Endothelial cell of umbilical vein (primary cell): ENCODE measurements around the gene NEU4. TPM values are rescaled to one million over a fixed set of nuclear protein-coding genes. Genes with fewer than 3 reads are reported as not detected.
"Not testable (repeated sequence)": the region's sequence is repeated elsewhere in the genome, so short reads cannot be mapped to it uniquely, and the experiment has no call there.

Experiments used
- BruUV-seq: library from RNA; stranded (reverse); fragments of 400-500 nt; replicated peaks from 2 replicates; lab custom pipeline; 2021; lab: Mats Ljungman, UMichigan
- CTCF ChIA-PET: fragments of 300-600, 350-600 bp; sonication (Branson Sonifier 250); formaldehyde crosslinking; loops from one replicate; lab custom pipeline; 2021; ENCODE audit warnings: antibody characterized with exemption, inconsistent platforms; lab: Charles Lee
- POLR2A ChIA-PET: fragments of 300-600, 350-600 bp; sonication (Branson Sonifier 250); formaldehyde crosslinking; loops from one replicate; lab custom pipeline; 2021; ENCODE audit warnings: antibody characterized with exemption, inconsistent platforms; lab: Charles Lee
- DNase-seq: peaks from one replicate; pipeline ENCODE4 v3.0.0-alpha.2; 2011; ENCODE audit warnings: low read depth, low spot score
- FAIRE-seq: peaks from 2 replicates; lab custom pipeline; 2011; peaks lifted over from hg19 to GRCh38; lab: Jason Lieb, UNC
- H2AFZ ChIP-seq: 2 replicates; pipeline ENCODE4 v1.6.0; 2012; ENCODE audit warnings: low read depth, low read length, control low read depth, inconsistent platforms
- H3K27ac ChIP-seq: 2 replicates; pipeline ENCODE4 v1.5.1; 2011; ENCODE audit warnings: low read depth, mild to moderate bottlenecking, control low read depth, low read length, moderate library complexity; ENCODE audit not compliant: insufficient read depth
- H3K27me3 ChIP-seq, 2 experiments: 2 replicates each; pipeline versions ENCODE4 v1.6.0 to v1.6.1; 2011; ENCODE audit warnings: low read length in 2 of 2, mixed read lengths in 1 of 2; ENCODE audit not compliant: control insufficient read depth in 2 of 2, insufficient read depth in 2 of 2
- H3K36me3 ChIP-seq, 2 experiments: 2 replicates in 1 of 2; 3 replicates in 1 of 2; pipeline ENCODE4 v1.5.1; 2011; ENCODE audit warnings: low read length in 2 of 2, mild to moderate bottlenecking in 1 of 2, moderate library complexity in 1 of 2; ENCODE audit not compliant: control insufficient read depth in 2 of 2, insufficient read depth in 2 of 2; ENCODE audit errors: extremely low read depth in 1 of 2
- H3K4me1 ChIP-seq: 3 replicates; pipeline ENCODE4 v1.5.1; 2011; ENCODE audit warnings: mild to moderate bottlenecking, low read length; ENCODE audit not compliant: control insufficient read depth, insufficient read depth; ENCODE audit errors: extremely low read depth
- H3K4me2 ChIP-seq: 2 replicates; pipeline ENCODE4 v1.6.1; 2011; ENCODE audit warnings: low read length, control low read depth, mixed read lengths; ENCODE audit not compliant: insufficient read depth
- H3K4me3 ChIP-seq, 3 experiments: fragments of 200-600 bp in 1 of 3; sonication (generic), shearing (Covaris generic) in 1 of 3; replicated peaks in 1 of 3; 2 replicates each; pipeline ENCODE4 v1.5.1; 2011 to 2016; ENCODE audit warnings: control low read depth in 3 of 3, low read length in 3 of 3, mild to moderate bottlenecking in 2 of 3, inconsistent platforms in 1 of 3, low read depth in 1 of 3, moderate library complexity in 1 of 3; ENCODE audit not compliant: insufficient read depth in 1 of 3
- H3K79me2 ChIP-seq: 2 replicates; pipeline ENCODE4 v1.6.0; 2012; ENCODE audit warnings: low read length, inconsistent platforms; ENCODE audit not compliant: control insufficient read depth, insufficient read depth
- H3K9ac ChIP-seq: replicated peaks from 2 replicates; pipeline ENCODE3; 2011; ENCODE audit warnings: low read length, control low read depth; ENCODE audit not compliant: insufficient read depth; ENCODE audit errors: extremely low read depth
- H3K9me1 ChIP-seq: replicated peaks from 3 replicates; pipeline ENCODE4 v1.6.0; 2011; ENCODE audit warnings: mild to moderate bottlenecking, low read length; ENCODE audit not compliant: control insufficient read depth, insufficient read depth; ENCODE audit errors: extremely low read depth
- H3K9me3 ChIP-seq: replicated peaks from 2 replicates; pipeline ENCODE4 v1.5.1; 2012; ENCODE audit warnings: low read length, inconsistent platforms; ENCODE audit not compliant: control insufficient read depth, insufficient read depth
- H4K20me1 ChIP-seq: replicated peaks from 2 replicates; pipeline ENCODE3; 2011; ENCODE audit warnings: mild to moderate bottlenecking, low read length; ENCODE audit not compliant: control insufficient read depth, insufficient read depth; ENCODE audit errors: extremely low read depth
- FOS ChIP-seq: IDR thresholded peaks from 2 replicates; pipeline ENCODE4 v1.6.1; 2011; ENCODE audit warnings: mild to moderate bottlenecking, low read length, moderate library complexity, borderline replicate concordance; ENCODE audit not compliant: insufficient read depth
- GATA2 ChIP-seq: IDR thresholded peaks from 2 replicates; pipeline ENCODE4 v1.7.0; 2011; ENCODE audit warnings: low read depth, mild to moderate bottlenecking, moderate library complexity, mixed read lengths, low read length; ENCODE audit not compliant: insufficient read length, insufficient read depth
- dilution Hi-C: fragments of 300-500 bp; cut with MboI; formaldehyde crosslinking; loops from one replicate; pipeline ENCODE4 v1.15.0; 2019; ENCODE audit warnings: low sequenced_read_pairs; ENCODE audit not compliant: extremely low pct_ligation_motif_present
- intact Hi-C: fragments of 100-400 bp; cut with micrococcal nuclease; formaldehyde crosslinking; loops from one replicate; pipeline ENCODE4 v1.10.0; 2022
- polyA plus RNA-seq, 4 experiments: library from polyadenylated mRNA; depleted of rRNA in 3 of 4; stranded (reverse) in 3 of 4; unstranded in 1 of 4; fragments of >200 nt; gene quantifications; 2 replicates each; pipeline versions ENCODE4 v1.2.1 to v1.2.3, GENCODE V29; 2011 to 2012; ENCODE audit warnings: missing spikeins in 1 of 4
- total RNA-seq: library from RNA; stranded (reverse); gene quantifications from 2 replicates; pipeline ENCODE4 v1.2.3, GENCODE V29; 2021
- TF ChIP-seq, protein P1 (sequence below): IDR thresholded peaks from 2 replicates; pipeline ENCODE4 v1.6.1; 2011; ENCODE audit not compliant: insufficient read depth, insufficient read length

The NEU4 gene
- total and polyA plus RNA-seq, 2 donors (not counting 3 experiments of a cell fraction or from before 2014, with no cell fraction given), result not detected

DNA sequence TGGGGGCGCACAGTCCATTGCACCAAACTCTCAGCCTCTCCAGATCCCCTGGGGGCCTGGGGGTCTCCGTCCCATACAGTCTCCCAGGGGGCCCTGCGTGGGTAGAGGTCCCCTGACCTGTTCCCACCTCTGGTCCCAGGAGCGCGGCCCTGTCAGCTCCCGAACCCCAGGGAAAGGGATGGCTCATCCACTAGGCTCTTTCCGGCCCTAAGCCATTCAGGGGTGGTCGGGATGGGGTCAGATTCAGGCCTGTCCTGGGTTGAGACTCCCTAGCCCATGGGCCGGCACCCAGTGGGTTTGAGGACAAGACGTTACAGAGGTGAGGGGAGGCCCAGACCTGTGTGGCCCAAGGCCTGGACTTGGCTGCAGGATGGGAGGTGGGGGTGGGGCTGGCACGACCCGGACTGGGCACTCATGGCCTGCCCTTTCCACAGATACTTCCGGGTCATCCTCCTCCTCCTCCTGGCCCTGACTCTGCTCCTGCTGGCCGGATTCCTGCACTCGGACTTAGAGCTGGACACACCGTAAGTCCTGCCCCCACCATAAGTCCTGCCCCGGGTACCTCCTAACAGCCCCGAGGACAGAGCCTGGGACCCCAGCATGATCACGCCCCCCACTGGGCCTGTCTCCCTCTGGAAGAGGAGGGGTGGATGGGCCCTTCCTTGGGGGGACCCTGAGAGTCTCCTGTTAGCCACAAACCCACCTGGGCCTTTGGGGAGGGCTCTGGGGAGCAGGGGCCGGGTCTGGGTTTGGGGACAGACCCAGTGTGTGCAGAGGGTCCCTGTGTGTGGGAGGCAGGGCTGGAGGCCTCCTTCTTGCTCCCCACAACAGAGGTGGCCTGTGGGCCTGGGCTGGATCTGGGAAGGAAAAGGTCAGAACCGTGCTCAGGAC, 10.1 kb upstream of the NEU4 start:
- Histone ChIP-seq H3K27me3 (peaks cover 5 to 8% of the 10 kb centered on the region in 2 experiments), H3K27ac (no peak overlapping the region), H3K79me2 (no peaks in the 10 kb centered on the region), H3K9me1 (no peaks in the 10 kb centered on the region), H3K4me1 (no peaks in the 10 kb centered on the region), H3K4me3 (no peak overlapping the region), H3K4me2 (no peak overlapping the region), H3K9me3 (no peaks in the 10 kb centered on the region), H3K36me3 (no peaks in the 10 kb centered on the region), H3K9ac (no peak overlapping the region), H4K20me1 (no peaks in the 10 kb centered on the region), H2AFZ (no peak overlapping the region)
- no TSS peak for BruUV-seq
- ChIA-PET CTCF (no interaction called here), POLR2A (no interaction called here)
- intact Hi-C loops, result no loop called here
- no peak for TF ChIP-seq FOS
- no peak for TF ChIP-seq GATA2
- TF ChIP-seq, protein P1, sequence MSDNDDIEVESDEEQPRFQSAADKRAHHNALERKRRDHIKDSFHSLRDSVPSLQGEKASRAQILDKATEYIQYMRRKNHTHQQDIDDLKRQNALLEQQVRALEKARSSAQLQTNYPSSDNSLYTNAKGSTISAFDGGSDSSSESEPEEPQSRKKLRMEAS, result no peak
- dilution Hi-C loops, result no loop called here
- FAIRE-seq, result no peak
- DNase-seq, result no peak

DNA sequence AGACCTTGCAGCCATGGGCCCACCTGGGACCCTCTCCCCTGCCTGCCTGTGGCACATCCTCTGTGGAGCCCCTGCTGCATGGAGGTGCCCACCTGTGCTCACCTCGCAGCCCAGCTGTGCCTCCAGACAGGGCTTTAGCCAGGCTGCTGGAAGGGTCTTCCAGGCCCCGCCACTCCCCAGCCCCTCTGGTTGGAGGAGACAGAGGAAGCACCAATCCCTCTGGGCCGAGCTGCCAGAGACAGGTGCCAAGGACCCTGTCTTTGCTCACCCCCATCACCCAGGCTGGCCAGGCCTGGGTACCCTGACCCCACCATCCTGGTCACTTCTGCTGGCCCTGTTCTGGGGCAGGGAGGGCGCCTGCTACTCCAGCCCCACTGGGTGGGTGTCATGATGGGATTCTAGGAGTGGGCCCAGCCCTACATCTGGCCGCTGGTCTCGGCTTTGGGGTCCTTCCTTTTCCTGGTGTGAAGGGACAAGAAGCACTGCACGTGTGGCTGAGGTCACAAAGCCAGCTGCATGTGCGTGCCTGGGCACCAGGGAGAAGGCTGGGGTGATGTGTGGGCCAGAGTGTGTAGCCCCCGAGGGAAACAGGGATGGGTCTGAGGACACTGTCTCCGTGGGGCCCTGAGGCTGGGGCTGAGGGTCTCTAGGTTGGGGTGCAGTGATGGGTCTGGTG, 9.3 kb upstream of the NEU4 start:
- H3K36me3 ChIP-seq, result no peaks in the 10 kb centered on the region
- H3K9me1 ChIP-seq, result no peaks in the 10 kb centered on the region
- H4K20me1 ChIP-seq, result no peaks in the 10 kb centered on the region
- H3K4me1 ChIP-seq, result peaks cover 2% of the 10 kb centered on the region
- DNase-seq (no peak), FAIRE-seq (no peak)
- peaks cover 12 to 16% of the 10 kb centered on the region in 2 experiments for H3K27me3 ChIP-seq
- no peak overlapping the region for H2AFZ ChIP-seq
- BruUV-seq, result no TSS peak
- ChIA-PET CTCF (no interaction called here), POLR2A (no interaction called here)
- dilution Hi-C loops (no loop called here), intact Hi-C loops (no loop called here)
- H3K9ac ChIP-seq, result no peak overlapping the region
- H3K4me2 ChIP-seq, result no peak overlapping the region
- no peak overlapping the region for H3K4me3 ChIP-seq
- H3K9me3 ChIP-seq, result no peaks in the 10 kb centered on the region
- TF ChIP-seq, protein P1, result no peak
- H3K27ac ChIP-seq, result no peak overlapping the region
- H3K79me2 ChIP-seq, result no peaks in the 10 kb centered on the region

DNA sequence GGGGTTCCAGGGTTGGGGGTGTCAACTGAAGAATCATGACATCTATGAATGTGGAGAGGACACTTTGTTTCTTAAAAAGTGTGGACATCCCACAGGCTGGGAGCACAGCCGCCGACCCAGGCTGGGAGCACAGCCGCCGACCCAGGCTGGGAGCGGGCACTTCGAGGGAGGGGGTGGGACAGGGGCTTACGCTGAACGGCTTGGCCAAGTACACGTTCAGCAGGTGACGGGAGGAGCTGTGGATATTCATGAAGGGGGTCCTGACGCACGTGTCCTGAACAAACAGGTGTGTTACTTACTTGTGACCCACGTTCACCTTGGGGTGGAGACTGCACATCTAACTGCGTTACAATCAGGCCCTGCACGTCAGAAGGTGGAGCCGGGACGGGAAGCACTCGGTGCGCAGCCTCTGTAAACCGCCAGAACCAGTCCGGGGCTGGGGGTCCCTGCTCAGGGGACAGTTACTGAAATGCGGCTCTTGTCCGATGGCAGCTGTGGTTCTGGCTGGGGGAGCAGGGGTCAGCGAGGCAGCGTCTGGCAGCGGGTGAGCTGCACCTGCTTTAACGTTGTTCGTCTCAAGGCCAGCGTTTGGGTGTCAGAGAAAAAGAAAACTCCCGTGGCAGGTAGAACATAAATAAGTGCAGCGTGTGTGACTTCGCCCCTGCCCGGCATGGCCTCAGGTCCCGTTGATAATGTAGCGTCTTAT, 8.6 kb upstream of the NEU4 start:
- H3K4me1 ChIP-seq, CTCF ChIA-PET, intact Hi-C loops, H3K79me2 ChIP-seq, H3K27ac ChIP-seq, FAIRE-seq, H2AFZ ChIP-seq, H3K36me3 ChIP-seq, H3K9me3 ChIP-seq, dilution Hi-C loops, POLR2A ChIA-PET, BruUV-seq, DNase-seq, H3K9me1 ChIP-seq, H4K20me1 ChIP-seq, H3K4me2 ChIP-seq, H3K4me3 ChIP-seq, H3K9ac ChIP-seq: not testable (repeated sequence)
- H3K27me3 ChIP-seq, result peaks cover 15 to 18% of the 10 kb centered on the region in 2 experiments
